ENCODE results near the gene CYP27C1. TPM values are rescaled to one million over a fixed set of nuclear protein-coding genes. Genes with fewer than 3 reads are reported as not detected.

Gene CYP27C1
- total and polyA plus RNA-seq, 2 donors from 2014 or later = 0.35 TPM; not detected in 1

- FAIRE-seq (no peak), DNase-seq (peak in 1 of 5 donors; percentile 5)
- H3K4me1 ChIP-seq (ENCODE audit: control insufficient read depth in 2 of 3, insufficient read depth in 2 of 3, low read depth in 1 of 3, low read length in 3 of 3) = no peaks in the 10 kb centered on the region
- H3K9ac ChIP-seq (ENCODE audit: low read length in 3 of 3) = no peak overlapping the region
- H3K27ac ChIP-seq (ENCODE audit: low read depth in 2 of 2, low read length in 2 of 2) = no peak overlapping the region
- no peaks in the 10 kb centered on the region for H3K27me3 ChIP-seq (ENCODE audit: control insufficient read depth, insufficient read depth, low read length)
- TF ChIP-seq, protein P1, sequence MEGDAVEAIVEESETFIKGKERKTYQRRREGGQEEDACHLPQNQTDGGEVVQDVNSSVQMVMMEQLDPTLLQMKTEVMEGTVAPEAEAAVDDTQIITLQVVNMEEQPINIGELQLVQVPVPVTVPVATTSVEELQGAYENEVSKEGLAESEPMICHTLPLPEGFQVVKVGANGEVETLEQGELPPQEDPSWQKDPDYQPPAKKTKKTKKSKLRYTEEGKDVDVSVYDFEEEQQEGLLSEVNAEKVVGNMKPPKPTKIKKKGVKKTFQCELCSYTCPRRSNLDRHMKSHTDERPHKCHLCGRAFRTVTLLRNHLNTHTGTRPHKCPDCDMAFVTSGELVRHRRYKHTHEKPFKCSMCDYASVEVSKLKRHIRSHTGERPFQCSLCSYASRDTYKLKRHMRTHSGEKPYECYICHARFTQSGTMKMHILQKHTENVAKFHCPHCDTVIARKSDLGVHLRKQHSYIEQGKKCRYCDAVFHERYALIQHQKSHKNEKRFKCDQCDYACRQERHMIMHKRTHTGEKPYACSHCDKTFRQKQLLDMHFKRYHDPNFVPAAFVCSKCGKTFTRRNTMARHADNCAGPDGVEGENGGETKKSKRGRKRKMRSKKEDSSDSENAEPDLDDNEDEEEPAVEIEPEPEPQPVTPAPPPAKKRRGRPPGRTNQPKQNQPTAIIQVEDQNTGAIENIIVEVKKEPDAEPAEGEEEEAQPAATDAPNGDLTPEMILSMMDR (IDR thresholded peaks at IDR 0.05; ENCODE audit: borderline replicate concordance, extremely low read depth, insufficient read depth) = no peak
- H3K36me3 ChIP-seq (ENCODE audit: control insufficient read depth in 2 of 3, insufficient read depth in 3 of 3, low read length in 3 of 3) = no peaks in the 10 kb centered on the region
- H3K9me3 ChIP-seq (ENCODE audit: control insufficient read depth in 2 of 3, insufficient read depth in 1 of 3, low read length in 3 of 3) = no peaks in the 10 kb centered on the region
- H3K4me3 ChIP-seq (ENCODE audit: low read length in 3 of 3) = no peak overlapping the region
- intact Hi-C loops (cut with DNase I) = no loop called here
These were observed 34.4 kb downstream of the CYP27C1 start for GRCh38 chr2:127185705-127186104.

GRCh38 chr2:127185093-127185492 lies 35.0 kb downstream of the CYP27C1 start:
- intact Hi-C loops (cut with DNase I) = no loop called here
- H3K4me1 ChIP-seq (ENCODE audit: control insufficient read depth in 2 of 3, insufficient read depth in 2 of 3, low read depth in 1 of 3, low read length in 3 of 3) = no peaks in the 10 kb centered on the region
- H3K9ac ChIP-seq (ENCODE audit: low read length in 3 of 3) = no peak overlapping the region
- no peak for FAIRE-seq
- no peaks in the 10 kb centered on the region for H3K27me3 ChIP-seq (ENCODE audit: control insufficient read depth, insufficient read depth, low read length)
- H3K4me3 ChIP-seq (ENCODE audit: low read length in 3 of 3) = no peak overlapping the region
- no peak overlapping the region for H3K27ac ChIP-seq (ENCODE audit: low read depth in 2 of 2, low read length in 2 of 2)
- H3K36me3 ChIP-seq (ENCODE audit: control insufficient read depth in 2 of 3, insufficient read depth in 3 of 3, low read length in 3 of 3) = no peaks in the 10 kb centered on the region
- H3K9me3 ChIP-seq (ENCODE audit: control insufficient read depth in 2 of 3, insufficient read depth in 1 of 3, low read length in 3 of 3) = peaks cover 0 to 2% (median 0%) of the 10 kb centered on the region in 3 donors
- TF ChIP-seq, protein P1 (IDR thresholded peaks at IDR 0.05; ENCODE audit: borderline replicate concordance, extremely low read depth, insufficient read depth) = no peak
- peak in 1 of 5 donors; percentile 25 for DNase-seq

GRCh38 chr2:127183771-127184170 lies 36.3 kb downstream of the CYP27C1 start:
- H3K27ac ChIP-seq (ENCODE audit: low read depth in 2 of 2, low read length in 2 of 2) = no peak overlapping the region
- H3K9ac ChIP-seq (ENCODE audit: low read length in 3 of 3) = no peak overlapping the region
- no peaks in the 10 kb centered on the region for H3K27me3 ChIP-seq (ENCODE audit: control insufficient read depth, insufficient read depth, low read length)
- TF ChIP-seq, protein P1 (IDR thresholded peaks at IDR 0.05; ENCODE audit: borderline replicate concordance, extremely low read depth, insufficient read depth) = no peak
- DNase-seq = no peak
- no peaks in the 10 kb centered on the region for H3K36me3 ChIP-seq (ENCODE audit: control insufficient read depth in 2 of 3, insufficient read depth in 3 of 3, low read length in 3 of 3)
- intact Hi-C loops (cut with DNase I) = no loop called here
- H3K4me3 ChIP-seq (ENCODE audit: low read length in 3 of 3) = no peak overlapping the region
- H3K9me3 ChIP-seq (ENCODE audit: control insufficient read depth in 2 of 3, insufficient read depth in 1 of 3, low read length in 3 of 3) = peaks cover 0 to 2% (median 0%) of the 10 kb centered on the region in 3 donors
- no peak for FAIRE-seq
- H3K4me1 ChIP-seq (ENCODE audit: control insufficient read depth in 2 of 3, insufficient read depth in 2 of 3, low read depth in 1 of 3, low read length in 3 of 3) = no peaks in the 10 kb centered on the region

All from kidney (tissue), 14 donors.